Ishikawa (cell line): ENCODE measurements around the gene ATP8A2.

Experiments
- CEBPB ChIP-seq: IDR thresholded peaks from 2 replicates; pipeline ENCODE4 v1.6.1; 2012
- CREB1 ChIP-seq: IDR thresholded peaks from 2 replicates; pipeline ENCODE4 v1.6.1; 2012; ENCODE audit warnings: low read depth
- EGR1 ChIP-seq: IDR thresholded peaks from 2 replicates; pipeline ENCODE4 v1.6.1; 2012
- EP300 ChIP-seq: IDR thresholded peaks from 2 replicates; pipeline ENCODE4 v1.6.1; 2012; ENCODE audit warnings: borderline replicate concordance
- FOXM1 ChIP-seq: IDR thresholded peaks from 2 replicates; pipeline ENCODE4 v1.6.1; 2012; ENCODE audit warnings: low read depth, borderline replicate concordance
- NFIC ChIP-seq: IDR thresholded peaks from 2 replicates; pipeline ENCODE4 v1.6.1; 2012
- RAD21 ChIP-seq: IDR thresholded peaks from 2 replicates; pipeline ENCODE4 v1.6.1; 2012; ENCODE audit warnings: low read depth
- TAF1 ChIP-seq: IDR thresholded peaks from 2 replicates; pipeline ENCODE4 v1.6.1; 2012; ENCODE audit warnings: low read depth, mild to moderate bottlenecking
- TEAD4 ChIP-seq: IDR thresholded peaks from 2 replicates; pipeline ENCODE4 v1.6.1; 2012
- YY1 ChIP-seq: IDR thresholded peaks from 2 replicates; pipeline ENCODE4 v1.6.1; 2012; ENCODE audit warnings: low read depth
- ZBTB7A ChIP-seq: IDR thresholded peaks from 2 replicates; pipeline ENCODE4 v1.6.1; 2012; ENCODE audit warnings: low read depth
- TF ChIP-seq, protein P1 (sequence below): IDR thresholded peaks from 2 replicates; pipeline ENCODE4 v1.6.1; 2012
- TF ChIP-seq, protein P2 (sequence below): IDR thresholded peaks from 2 replicates; pipeline ENCODE4 v1.6.1; 2012; ENCODE audit warnings: low read depth, mild to moderate bottlenecking

DNA sequence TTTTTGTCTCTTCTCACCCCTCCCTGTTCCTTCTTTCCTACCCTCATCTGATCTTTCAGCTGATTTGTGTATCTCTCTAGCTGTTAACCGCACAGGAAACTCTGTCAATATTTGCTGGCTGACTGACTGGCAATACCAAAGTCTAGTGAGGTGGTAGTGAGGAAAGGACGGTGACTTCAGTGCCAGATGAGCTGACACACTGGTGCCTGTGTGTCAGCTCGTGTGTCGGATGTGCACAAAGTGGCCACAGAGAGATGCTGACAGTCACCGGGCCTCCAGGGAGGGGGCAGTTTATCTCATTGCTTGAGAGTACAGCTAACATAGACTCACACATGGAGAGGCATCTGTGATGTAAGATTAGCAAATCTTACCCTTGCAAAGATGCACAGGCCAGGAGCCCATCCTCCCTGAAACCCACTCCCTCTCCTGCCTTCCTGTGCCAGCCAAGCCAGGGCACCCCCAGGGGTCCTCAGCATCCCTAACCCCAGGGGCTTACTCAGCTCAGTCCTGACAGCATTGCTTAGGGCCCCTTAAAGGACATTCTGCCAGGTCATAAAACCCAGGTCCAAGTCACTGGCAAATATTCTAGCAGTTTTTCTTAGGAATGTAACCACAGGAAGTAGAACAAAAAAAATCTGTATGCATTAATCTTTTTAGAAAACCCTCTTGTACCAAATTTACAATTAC, 599.8 kb downstream of the ATP8A2 start:
- no peak for TF ChIP-seq TAF1
- TF ChIP-seq, protein P1, sequence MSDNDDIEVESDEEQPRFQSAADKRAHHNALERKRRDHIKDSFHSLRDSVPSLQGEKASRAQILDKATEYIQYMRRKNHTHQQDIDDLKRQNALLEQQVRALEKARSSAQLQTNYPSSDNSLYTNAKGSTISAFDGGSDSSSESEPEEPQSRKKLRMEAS: no peak
- TF ChIP-seq RAD21: no peak
- TF ChIP-seq CREB1: no peak
- TF ChIP-seq EGR1: no peak
- no peak for TF ChIP-seq NFIC
- no peak for TF ChIP-seq FOXM1
- no peak for TF ChIP-seq CEBPB
- TF ChIP-seq, protein P2, sequence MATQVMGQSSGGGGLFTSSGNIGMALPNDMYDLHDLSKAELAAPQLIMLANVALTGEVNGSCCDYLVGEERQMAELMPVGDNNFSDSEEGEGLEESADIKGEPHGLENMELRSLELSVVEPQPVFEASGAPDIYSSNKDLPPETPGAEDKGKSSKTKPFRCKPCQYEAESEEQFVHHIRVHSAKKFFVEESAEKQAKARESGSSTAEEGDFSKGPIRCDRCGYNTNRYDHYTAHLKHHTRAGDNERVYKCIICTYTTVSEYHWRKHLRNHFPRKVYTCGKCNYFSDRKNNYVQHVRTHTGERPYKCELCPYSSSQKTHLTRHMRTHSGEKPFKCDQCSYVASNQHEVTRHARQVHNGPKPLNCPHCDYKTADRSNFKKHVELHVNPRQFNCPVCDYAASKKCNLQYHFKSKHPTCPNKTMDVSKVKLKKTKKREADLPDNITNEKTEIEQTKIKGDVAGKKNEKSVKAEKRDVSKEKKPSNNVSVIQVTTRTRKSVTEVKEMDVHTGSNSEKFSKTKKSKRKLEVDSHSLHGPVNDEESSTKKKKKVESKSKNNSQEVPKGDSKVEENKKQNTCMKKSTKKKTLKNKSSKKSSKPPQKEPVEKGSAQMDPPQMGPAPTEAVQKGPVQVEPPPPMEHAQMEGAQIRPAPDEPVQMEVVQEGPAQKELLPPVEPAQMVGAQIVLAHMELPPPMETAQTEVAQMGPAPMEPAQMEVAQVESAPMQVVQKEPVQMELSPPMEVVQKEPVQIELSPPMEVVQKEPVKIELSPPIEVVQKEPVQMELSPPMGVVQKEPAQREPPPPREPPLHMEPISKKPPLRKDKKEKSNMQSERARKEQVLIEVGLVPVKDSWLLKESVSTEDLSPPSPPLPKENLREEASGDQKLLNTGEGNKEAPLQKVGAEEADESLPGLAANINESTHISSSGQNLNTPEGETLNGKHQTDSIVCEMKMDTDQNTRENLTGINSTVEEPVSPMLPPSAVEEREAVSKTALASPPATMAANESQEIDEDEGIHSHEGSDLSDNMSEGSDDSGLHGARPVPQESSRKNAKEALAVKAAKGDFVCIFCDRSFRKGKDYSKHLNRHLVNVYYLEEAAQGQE: no peak
- TF ChIP-seq EP300: no peak
- no peak for TF ChIP-seq TEAD4
- no peak for TF ChIP-seq ZBTB7A
- TF ChIP-seq YY1: no peak
